Neuronal stem cell (in vitro differentiated cells): ENCODE measurements around the gene ADGRF1.

Source experiments
- DNase-seq: peaks from one replicate; pipeline ENCODE4 v3.0.0-alpha.2; 2013; ENCODE audit warnings: low spot score
- H2AFZ ChIP-seq: one replicate; pipeline ENCODE4 v1.6.1; 2013; ENCODE audit warnings: mild to moderate bottlenecking, low read length, inconsistent platforms
- H2AK5ac ChIP-seq: 2 replicates; pipeline ENCODE4 v1.6.1; 2013; ENCODE audit warnings: low read depth, mild to moderate bottlenecking, inconsistent platforms, low read length, moderate library complexity, mixed read lengths
- H2BK120ac ChIP-seq: 2 replicates; pipeline ENCODE4 v1.6.1; 2013; ENCODE audit warnings: low read depth, mild to moderate bottlenecking, inconsistent platforms, low read length, moderate library complexity, mixed read lengths
- H2BK12ac ChIP-seq: one replicate; pipeline ENCODE4 v1.6.1; 2013; ENCODE audit warnings: low read length, inconsistent platforms
- H2BK15ac ChIP-seq: 2 replicates; pipeline ENCODE4 v1.6.1; 2013; ENCODE audit warnings: mild to moderate bottlenecking, low read length, inconsistent platforms, mixed read lengths
- H2BK5ac ChIP-seq: one replicate; pipeline ENCODE4 v1.6.1; 2013; ENCODE audit warnings: inconsistent platforms, mild to moderate bottlenecking, low read length, moderate library complexity
- H3K14ac ChIP-seq: one replicate; pipeline ENCODE4 v1.6.1; 2013; ENCODE audit warnings: low read length, inconsistent platforms
- H3K18ac ChIP-seq: 2 replicates; pipeline ENCODE4 v1.6.1; 2013; ENCODE audit warnings: low read length, inconsistent platforms
- H3K23ac ChIP-seq: 2 replicates; pipeline ENCODE4 v1.6.1; 2013; ENCODE audit warnings: low read depth, mild to moderate bottlenecking, mixed read lengths, low read length, inconsistent platforms; ENCODE audit not compliant: poor library complexity
- H3K27ac ChIP-seq: replicated peaks from 3 replicates; pipeline ENCODE4 v1.5.1; 2013; ENCODE audit warnings: low read length, inconsistent platforms
- H3K27me3 ChIP-seq, 3 experiments: 2 replicates each; pipeline ENCODE4 v1.6.1; 2013; ENCODE audit warnings: low read length in 3 of 3, mild to moderate bottlenecking in 2 of 3, inconsistent platforms in 1 of 3, low read depth in 1 of 3, mixed read lengths in 1 of 3, moderate library complexity in 1 of 3; ENCODE audit not compliant: control insufficient read depth in 3 of 3, insufficient read depth in 3 of 3
- H3K36me3 ChIP-seq, 2 donors: replicated peaks in 1 of 2; 2 replicates each; pipeline ENCODE4 v1.6.1; 2013; ENCODE audit warnings: low read length in 2 of 2; ENCODE audit not compliant: control insufficient read depth in 2 of 2, insufficient read depth in 2 of 2
- H3K4ac ChIP-seq: 2 replicates; pipeline ENCODE4 v1.6.1; 2013; ENCODE audit warnings: inconsistent platforms, mild to moderate bottlenecking, low read length, moderate library complexity
- H3K4me1 ChIP-seq, 2 donors: 1 replicate in 1 of 2; 2 replicates in 1 of 2; pipeline ENCODE4 v1.6.1; 2013; ENCODE audit warnings: low read length in 2 of 2, low read depth in 1 of 2; ENCODE audit not compliant: control insufficient read depth in 2 of 2, insufficient read depth in 1 of 2
- H3K4me2 ChIP-seq: one replicate; pipeline ENCODE4 v1.6.1; 2013; ENCODE audit warnings: mild to moderate bottlenecking, low read length, inconsistent platforms; ENCODE audit not compliant: insufficient read depth, poor library complexity, severe bottlenecking
- H3K4me3 ChIP-seq, 2 donors: 2 replicates each; pipeline ENCODE4 v1.5.1; 2013; ENCODE audit warnings: low read length in 2 of 2, mild to moderate bottlenecking in 2 of 2, inconsistent platforms in 1 of 2, moderate library complexity in 1 of 2
- H3K79me1 ChIP-seq: one replicate; pipeline ENCODE4 v1.6.1; 2013; ENCODE audit warnings: low read depth, mild to moderate bottlenecking, inconsistent platforms, low read length, moderate library complexity
- H3K9ac ChIP-seq: one replicate; pipeline ENCODE4 v1.6.1; 2013; ENCODE audit warnings: mild to moderate bottlenecking, low read depth, low read length, inconsistent platforms; ENCODE audit not compliant: poor library complexity
- H3K9me3 ChIP-seq, 2 donors: replicated peaks in 1 of 2; 2 replicates each; pipeline versions ENCODE3 to v1.6.1; 2013; ENCODE audit warnings: low read length in 2 of 2, mild to moderate bottlenecking in 2 of 2, inconsistent platforms in 1 of 2, low read depth in 1 of 2, mixed read lengths in 1 of 2, moderate library complexity in 1 of 2; ENCODE audit not compliant: control insufficient read depth in 2 of 2, insufficient read depth in 1 of 2
- H4K8ac ChIP-seq: one replicate; pipeline ENCODE4 v1.6.1; 2013; ENCODE audit warnings: low read depth, mild to moderate bottlenecking, inconsistent platforms, low read length, moderate library complexity
- H4K91ac ChIP-seq: one replicate; pipeline ENCODE4 v1.6.1; 2013; ENCODE audit warnings: low read length, low read depth, mild to moderate bottlenecking, inconsistent platforms; ENCODE audit not compliant: poor library complexity
- WGBS, 2 donors: extraction: QIAGEN DNeasy Blood & Tissue Kit; methylation state at CpG; one replicate each; pipeline ENCODE4 v1.1.7; 2013; ENCODE audit warnings: missing lambda C conversion rate in 2 of 2, mixed read lengths in 1 of 2; ENCODE audit not compliant: insufficient read length in 2 of 2, insufficient replicate concordance in 1 of 2; ENCODE audit errors: extremely low coverage in 2 of 2; 5-methylcytosine and 5-hydroxymethylcytosine counted together

The ADGRF1 gene

GRCh38 chr6:47073125-47074110 lies 31.3 kb upstream of the ADGRF1 start:
- Histone ChIP-seq H3K14ac (no peak overlapping the region), H3K23ac (no peak overlapping the region), H3K27ac (no peak overlapping the region), H2BK12ac (no peak overlapping the region), H3K4me1 (peaks cover 0 to 4% of the 10 kb centered on the region in 2 donors), H4K91ac (no peak overlapping the region), H3K9ac (no peak overlapping the region), H4K8ac (no peak overlapping the region), H3K36me3 (no peaks in the 10 kb centered on the region), H2BK15ac (no peak overlapping the region), H2AK5ac (no peak overlapping the region), H2BK5ac (no peak overlapping the region), H3K4ac (no peak overlapping the region), H3K9me3 (no peaks in the 10 kb centered on the region), H3K18ac (no peak overlapping the region), H3K27me3 (peaks cover 0 to 2% (median 0%) of the 10 kb centered on the region in 3 experiments), H3K4me3 (no peak overlapping the region), H2AFZ (no peak overlapping the region), H3K4me2 (no peak overlapping the region), H2BK120ac (no peak overlapping the region), H3K79me1 (no peaks in the 10 kb centered on the region)
- no CpG with 5 or more reads among the region's 5 CpGs for WGBS, 2 donors
- DNase-seq, result no peak

GRCh38 chr6:47072667-47073066 lies 30.5 kb upstream of the ADGRF1 start:
- no peaks in the 10 kb centered on the region for H3K36me3 ChIP-seq
- H3K9me3 ChIP-seq, result no peaks in the 10 kb centered on the region
- H4K8ac ChIP-seq, result no peak overlapping the region
- no peak for DNase-seq
- no peak overlapping the region for H2AFZ ChIP-seq
- H3K18ac ChIP-seq, result no peak overlapping the region
- H2BK15ac ChIP-seq, result no peak overlapping the region
- H4K91ac ChIP-seq, result no peak overlapping the region
- H3K4me1 ChIP-seq, result peaks cover 0 to 4% of the 10 kb centered on the region in 2 donors
- H3K4me3 ChIP-seq, result no peak overlapping the region
- no peaks in the 10 kb centered on the region for H3K79me1 ChIP-seq
- H3K4me2 ChIP-seq, result no peak overlapping the region
- no peak overlapping the region for H3K23ac ChIP-seq
- no peak overlapping the region for H3K27ac ChIP-seq
- H3K4ac ChIP-seq, result no peak overlapping the region
- H3K27me3 ChIP-seq, result peaks cover 0 to 2% (median 0%) of the 10 kb centered on the region in 3 experiments
- no peak overlapping the region for H3K9ac ChIP-seq
- no peak overlapping the region for H2BK120ac ChIP-seq
- no peak overlapping the region for H2BK5ac ChIP-seq
- no peak overlapping the region for H2AK5ac ChIP-seq
- no peak overlapping the region for H2BK12ac ChIP-seq
- WGBS, 2 donors, result no CpG with 5 or more reads among the region's 1 CpG
- no peak overlapping the region for H3K14ac ChIP-seq

- Histone ChIP-seq H3K14ac (no peak overlapping the region), H3K18ac (no peak overlapping the region), H3K4me3 (no peak overlapping the region), H2BK15ac (no peak overlapping the region), H2AK5ac (no peak overlapping the region), H3K4me1 (peaks cover 0 to 4% of the 10 kb centered on the region in 2 donors), H2AFZ (no peak overlapping the region), H3K9me3 (no peaks in the 10 kb centered on the region), H3K79me1 (no peaks in the 10 kb centered on the region), H4K91ac (no peak overlapping the region), H3K27me3 (peaks cover 0 to 2% (median 0%) of the 10 kb centered on the region in 3 experiments), H3K23ac (no peak overlapping the region), H3K36me3 (no peaks in the 10 kb centered on the region), H3K9ac (no peak overlapping the region), H4K8ac (no peak overlapping the region), H3K27ac (no peak overlapping the region), H2BK12ac (no peak overlapping the region), H3K4ac (no peak overlapping the region), H3K4me2 (no peak overlapping the region), H2BK120ac (no peak overlapping the region), H2BK5ac (no peak overlapping the region)
- DNase-seq, result no peak
- no CpG with 5 or more reads among the region's 1 CpG for WGBS, 2 donors
Measured at GRCh38 chr6:47071681-47072080, 29.5 kb upstream of the ADGRF1 start.

- no peak overlapping the region for H3K9ac ChIP-seq
- no peak overlapping the region for H2BK12ac ChIP-seq
- no peaks in the 10 kb centered on the region for H3K79me1 ChIP-seq
- no peak overlapping the region for H2BK15ac ChIP-seq
- no peak overlapping the region for H2BK5ac ChIP-seq
- no peaks in the 10 kb centered on the region for H3K36me3 ChIP-seq
- H3K14ac ChIP-seq, result no peak overlapping the region
- H3K4me2 ChIP-seq, result no peak overlapping the region
- no peak overlapping the region for H4K8ac ChIP-seq
- no peaks in the 10 kb centered on the region for H3K27me3 ChIP-seq
- no peak overlapping the region for H2AK5ac ChIP-seq
- no peak overlapping the region for H4K91ac ChIP-seq
- H3K4ac ChIP-seq, result no peak overlapping the region
- H3K23ac ChIP-seq, result no peak overlapping the region
- DNase-seq, result no peak
- no peaks in the 10 kb centered on the region for H3K9me3 ChIP-seq
- H2BK120ac ChIP-seq, result no peak overlapping the region
- no peak overlapping the region for H3K18ac ChIP-seq
- H2AFZ ChIP-seq, result no peak overlapping the region
- H3K27ac ChIP-seq, result no peak overlapping the region
- H3K4me1 ChIP-seq, result no peaks in the 10 kb centered on the region
- no CpG with 5 or more reads among the region's 3 CpGs for WGBS, 2 donors
- H3K4me3 ChIP-seq, result no peak overlapping the region
Measured at GRCh38 chr6:47070461-47070860, 28.3 kb upstream of the ADGRF1 start.
